ENCODE measurements around the gene APOB.

DNA sequence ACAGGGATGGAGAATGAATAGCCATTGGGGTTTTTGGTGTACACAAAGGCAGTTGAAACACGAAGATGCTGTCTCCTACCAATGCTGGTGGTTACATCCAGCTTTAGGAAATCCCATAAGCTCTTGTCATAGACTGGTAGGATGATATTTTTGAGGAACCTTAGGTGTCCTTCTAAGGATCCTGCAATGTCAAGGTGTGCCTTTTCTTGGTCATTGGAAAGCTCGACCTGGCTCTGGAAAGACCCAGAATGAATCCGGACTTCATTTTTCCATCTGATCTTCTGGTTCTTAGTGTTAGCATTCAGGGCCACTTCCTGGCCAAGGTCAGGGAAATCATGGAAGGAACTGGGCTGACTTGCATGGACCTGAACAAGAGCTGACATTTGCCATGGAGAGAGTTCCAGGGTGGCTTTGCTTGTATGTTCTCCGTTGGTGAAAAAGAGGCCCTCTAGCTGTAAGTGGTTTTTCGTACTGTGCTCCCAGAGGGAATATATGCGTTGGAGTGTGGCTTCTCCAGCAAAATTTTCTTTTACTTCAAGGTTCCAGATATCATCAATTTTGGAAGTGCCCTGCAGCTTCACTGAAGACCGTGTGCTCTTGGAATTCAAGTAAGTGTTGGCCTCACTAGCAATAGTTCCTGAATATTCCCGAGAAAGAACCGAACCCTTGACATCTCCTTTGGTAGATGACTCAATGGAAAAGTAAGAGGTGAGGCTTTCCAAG is 38.0 kb downstream of the APOB start:
- TF ChIP-seq, protein P1, sequence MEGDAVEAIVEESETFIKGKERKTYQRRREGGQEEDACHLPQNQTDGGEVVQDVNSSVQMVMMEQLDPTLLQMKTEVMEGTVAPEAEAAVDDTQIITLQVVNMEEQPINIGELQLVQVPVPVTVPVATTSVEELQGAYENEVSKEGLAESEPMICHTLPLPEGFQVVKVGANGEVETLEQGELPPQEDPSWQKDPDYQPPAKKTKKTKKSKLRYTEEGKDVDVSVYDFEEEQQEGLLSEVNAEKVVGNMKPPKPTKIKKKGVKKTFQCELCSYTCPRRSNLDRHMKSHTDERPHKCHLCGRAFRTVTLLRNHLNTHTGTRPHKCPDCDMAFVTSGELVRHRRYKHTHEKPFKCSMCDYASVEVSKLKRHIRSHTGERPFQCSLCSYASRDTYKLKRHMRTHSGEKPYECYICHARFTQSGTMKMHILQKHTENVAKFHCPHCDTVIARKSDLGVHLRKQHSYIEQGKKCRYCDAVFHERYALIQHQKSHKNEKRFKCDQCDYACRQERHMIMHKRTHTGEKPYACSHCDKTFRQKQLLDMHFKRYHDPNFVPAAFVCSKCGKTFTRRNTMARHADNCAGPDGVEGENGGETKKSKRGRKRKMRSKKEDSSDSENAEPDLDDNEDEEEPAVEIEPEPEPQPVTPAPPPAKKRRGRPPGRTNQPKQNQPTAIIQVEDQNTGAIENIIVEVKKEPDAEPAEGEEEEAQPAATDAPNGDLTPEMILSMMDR (conservative IDR thresholded peaks at IDR 0.05 in 1 of 2, IDR thresholded peaks at IDR 0.05 in 1 of 2; ENCODE audit: extremely low read depth in 1 of 2, insufficient read depth in 1 of 2, low read depth in 1 of 2, low read length in 2 of 2) = no peak
- no peak for TF ChIP-seq EZH2 (IDR thresholded peaks at IDR 0.05; ENCODE audit: borderline replicate concordance, low read length)
